Right lobe of liver (tissue), 4 donors: Measurements from ENCODE around the gene UPF1.

Experiments
- CTCF ChIP-seq, 4 donors: fragments of 200-600 bp in 3 of 4; fragments of 450-650 bp in 1 of 4; IDR thresholded peaks; one replicate each; pipeline versions ENCODE4 v1.5.1 to v1.8.0; 2016 to 2022; ENCODE audit warnings: antibody characterized with exemption in 4 of 4, mild to moderate bottlenecking in 2 of 4
- POLR2A ChIP-seq: fragments of 450-650 bp; IDR thresholded peaks from one replicate; pipeline ENCODE4 v1.6.1; 2017; ENCODE audit warnings: antibody characterized with exemption, mild to moderate bottlenecking
- donor health status: DM: no; HTN: no; CAD: no.
- donor health status: DM: no; HTN: no; CAD: no.
- donor health status: DM: no; HTN: yes; CAD: no.

DNA sequence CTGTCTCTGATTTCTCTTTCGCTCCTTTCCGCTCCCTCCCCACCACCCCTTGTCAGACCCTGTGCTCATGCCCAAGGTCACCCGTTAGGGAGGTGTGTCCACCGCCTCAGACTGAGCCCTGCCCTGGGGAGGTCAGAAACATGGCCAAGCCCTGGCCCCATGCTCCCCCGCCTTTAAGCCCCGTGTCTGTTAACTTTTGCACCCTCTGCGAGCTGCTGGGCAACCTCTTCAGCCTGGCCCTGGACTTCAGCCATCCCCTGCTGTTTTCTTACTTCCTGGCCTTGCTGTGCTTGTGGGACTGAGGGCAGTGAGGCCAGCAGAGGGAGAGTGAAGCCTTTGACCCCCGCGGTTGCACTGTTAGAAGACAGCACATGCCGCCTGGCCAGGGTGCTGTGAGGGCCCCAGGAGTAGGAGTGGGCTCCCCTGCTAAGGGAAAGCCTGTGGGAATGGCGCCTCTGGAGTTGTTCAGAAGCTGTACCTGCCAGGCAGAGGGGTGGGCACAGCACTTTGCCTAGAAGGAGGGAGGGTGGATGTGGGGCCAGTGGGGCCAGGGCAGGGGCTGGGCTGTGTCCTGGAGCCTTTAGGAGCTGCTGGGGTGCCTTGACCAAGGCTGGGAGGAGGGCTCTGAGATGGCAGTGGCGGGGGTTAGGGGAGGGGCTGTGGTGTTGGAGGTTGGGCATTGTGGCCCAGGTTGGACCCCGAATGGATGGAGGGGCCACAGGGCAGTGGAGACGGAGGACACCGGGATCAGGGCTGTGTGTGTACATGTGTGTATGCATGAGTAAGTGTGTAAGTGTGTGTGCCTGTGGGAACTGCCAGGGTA, 7.9 kb downstream of the UPF1 start:
- peak in 2 of 4 donors; percentile 12 to 17 for TF ChIP-seq CTCF (IDR thresholded peaks at IDR 0.05)
- no peak for TF ChIP-seq POLR2A
